ENCODE results near the gene NAA35.

NAA35 gene

GRCh38 chr9:86062845-86063693 is 122.1 kb downstream of the NAA35 start:
- DNase-seq (ENCODE audit: low read depth in 1 of 2, low spot score in 1 of 2): no peak
- in situ Hi-C loops (cut with HindIII; ENCODE audit: low pct_unique_long_range_greater_than_20kb, low sequenced_read_pairs): no loop called here

GRCh38 chr9:86064220-86064619 is 123.3 kb downstream of the NAA35 start:
- in situ Hi-C loops (cut with HindIII; ENCODE audit: low pct_unique_long_range_greater_than_20kb, low sequenced_read_pairs): no loop called here
- TF ChIP-seq JUND (IDR thresholded peaks at IDR 0.05; ENCODE audit: low read depth): no peak

More at GRCh38 chr9:86062845-86063693, 122.1 kb downstream of the NAA35 start:
- no peak for TF ChIP-seq JUND (IDR thresholded peaks at IDR 0.05; ENCODE audit: low read depth)

GRCh38 chr9:86069206-86069869 is 128.4 kb downstream of the NAA35 start:
- in situ Hi-C loops (cut with HindIII; ENCODE audit: low pct_unique_long_range_greater_than_20kb, low sequenced_read_pairs): no loop called here
- no peak for TF ChIP-seq JUND (IDR thresholded peaks at IDR 0.05; ENCODE audit: low read depth)
- no peak for DNase-seq (ENCODE audit: low read depth in 1 of 2, low spot score in 1 of 2)

More at GRCh38 chr9:86064220-86064619, 123.3 kb downstream of the NAA35 start:
- no peak for DNase-seq (ENCODE audit: low read depth in 1 of 2, low spot score in 1 of 2)
